Limb (tissue), 2 donors: ENCODE data around the gene DENR.
"Not testable (repeated sequence)": the region's sequence is repeated elsewhere in the genome, so short reads cannot be mapped to it uniquely, and the experiment has no call there.

ENCODE experiments used
- DNase-seq, 2 donors: peaks; one replicate each; pipeline ENCODE4 v3.0.0-alpha.2; 2016; ENCODE audit errors: extremely low spot score in 2 of 2

Gene DENR

DNA sequence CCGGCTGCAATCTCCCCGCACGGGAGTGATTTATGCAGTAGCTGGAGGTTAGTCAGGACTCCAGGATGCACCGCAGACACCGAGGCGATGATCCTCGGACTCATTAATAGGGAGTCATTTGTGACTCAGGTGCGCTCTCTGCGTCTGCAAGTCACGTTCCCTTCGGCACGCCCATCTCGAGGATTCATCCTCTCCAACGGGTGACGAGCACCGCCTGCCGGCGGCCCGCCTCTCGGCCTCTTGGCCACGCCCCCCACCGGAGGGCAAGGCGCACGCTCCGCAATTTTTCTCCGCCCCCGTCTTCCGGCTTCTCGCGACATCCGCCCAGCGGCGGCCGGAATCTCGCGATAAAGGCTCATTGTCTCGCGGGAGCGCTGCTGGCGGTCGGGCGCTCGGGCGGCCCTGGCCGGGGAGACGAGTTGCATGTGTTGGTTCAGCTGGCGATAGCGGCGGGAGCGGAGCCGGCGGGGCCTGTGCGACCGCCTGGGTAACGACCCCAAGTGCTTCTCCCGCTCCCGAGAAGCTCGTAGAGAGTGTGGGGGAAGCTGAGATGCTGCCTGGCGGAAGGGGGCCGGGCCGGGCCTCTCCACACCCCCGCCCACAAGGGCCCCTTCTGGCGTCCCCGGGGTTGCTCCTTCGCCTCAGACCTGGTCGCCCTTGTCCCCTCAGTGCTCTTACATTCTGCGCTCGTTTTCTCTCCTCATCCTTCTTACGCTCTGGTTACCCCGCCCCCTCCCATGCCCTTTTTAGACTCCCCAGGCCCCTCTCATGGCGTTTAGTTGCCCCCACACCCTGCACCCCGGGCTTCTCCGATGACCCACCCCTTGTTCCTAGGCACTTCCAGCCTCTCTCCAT lies at the start of gene DENR:
DENR (plus strand) TSS at position 361 of the 855 bp plus-strand sequence. CDS start 878 bp downstream, outside the sequence.
- peak; percentile 96 to 99 for DNase-seq

- DNase-seq, result not testable (repeated sequence)
Measured at GRCh38 chr12:122702890-122703611, 49.6 kb upstream of the DENR start, which contains the start of gene HCAR2. HCAR2 (minus strand) TSS chr12:122703357; CDS start chr12:122703283, 74 bp downstream.

- DNase-seq, result not testable (repeated sequence)
Measured at GRCh38 chr12:122703841-122704240, 48.8 kb upstream of the DENR start.

DNA sequence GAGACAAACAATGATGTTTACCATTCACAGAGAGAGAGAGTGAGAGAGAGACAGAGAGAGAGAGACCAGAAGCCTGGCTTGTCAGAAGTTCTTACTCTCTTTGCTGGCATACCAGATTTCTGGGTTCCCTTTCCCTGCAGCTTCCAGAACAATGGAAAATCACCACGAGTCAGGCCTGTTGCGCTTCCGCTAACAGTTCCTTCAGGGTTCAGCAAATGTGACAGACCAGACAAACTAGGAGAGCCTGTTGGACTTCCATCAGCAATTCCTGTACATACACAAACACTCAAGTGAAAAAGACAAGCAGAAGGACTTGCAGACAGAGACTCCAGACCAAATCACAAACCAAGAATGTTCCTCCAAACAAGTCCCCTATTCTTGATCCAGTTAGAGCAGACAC lies 43.3 kb upstream of the DENR start:
- not testable (repeated sequence) for DNase-seq

DNA sequence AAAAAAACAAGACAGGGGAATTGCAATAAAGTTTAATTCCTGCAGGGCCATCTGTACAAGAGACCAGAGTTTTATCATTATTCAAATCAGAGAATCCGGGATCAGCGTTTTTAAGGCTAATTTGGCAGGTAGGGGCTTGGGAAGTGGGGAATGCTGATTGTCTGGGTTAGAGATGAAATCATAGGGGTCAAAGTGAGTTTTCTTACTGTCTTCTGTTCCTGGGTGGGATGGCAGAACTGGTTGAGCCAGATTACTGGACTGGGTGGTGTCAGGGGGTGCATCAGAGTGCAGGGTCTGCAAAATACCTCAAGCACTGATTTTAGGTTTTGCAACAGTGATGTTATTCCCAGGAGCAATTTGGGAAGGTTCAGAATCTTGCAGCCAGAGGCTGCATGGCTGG lies 42.3 kb upstream of the DENR start:
- DNase-seq, result not testable (repeated sequence)

- DNase-seq, result not testable (repeated sequence)
Measured at GRCh38 chr12:122711266-122711665, 41.4 kb upstream of the DENR start.

GRCh38 chr12:122713491-122714188 lies 39.0 kb upstream of the DENR start:
- DNase-seq, result not testable (repeated sequence)

DNA sequence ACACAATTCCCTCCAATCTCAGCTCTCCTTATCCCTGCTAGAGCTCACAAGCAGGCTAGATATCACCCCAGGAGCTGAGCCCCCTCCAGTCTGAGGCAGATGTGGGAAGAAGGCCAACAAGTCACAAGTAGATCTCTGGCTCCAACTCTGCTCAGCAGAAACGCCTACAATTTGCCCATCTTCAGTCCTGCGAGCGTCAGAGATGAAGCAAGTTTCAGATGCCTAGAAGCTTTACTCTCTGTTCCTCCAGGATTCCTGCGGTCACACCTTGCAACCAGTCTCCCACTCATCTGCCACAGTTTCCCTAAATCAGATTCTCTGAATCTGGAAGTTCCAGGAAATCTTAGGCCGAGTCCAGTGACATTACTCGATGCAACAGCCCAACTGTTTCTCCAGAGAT lies 37.4 kb upstream of the DENR start:
- DNase-seq, result not testable (repeated sequence)

DNA sequence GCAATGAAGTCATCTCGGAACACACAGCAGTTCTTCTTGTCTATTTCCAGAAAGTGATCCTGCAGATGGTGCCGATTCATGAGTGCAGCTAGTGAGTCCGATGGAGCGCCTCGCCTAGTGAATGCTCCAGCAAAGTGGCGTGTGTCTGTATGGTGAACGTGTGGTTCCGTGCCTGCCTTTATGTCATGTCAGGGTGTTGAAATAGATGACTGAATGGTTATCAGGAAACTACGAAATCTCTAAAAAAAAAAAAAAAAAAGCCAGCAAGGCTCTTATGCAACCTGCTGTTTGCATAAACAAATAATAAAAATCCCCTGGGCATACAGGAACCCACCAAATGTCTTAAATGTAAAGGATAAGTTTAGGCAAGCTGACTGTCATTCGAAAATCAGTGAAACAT lies 36.0 kb upstream of the DENR start, which contains the start of gene HCAR3:
HCAR3 (minus strand) TSS at position 154 of the 400 bp plus-strand sequence; CDS start at position 80, 74 bp downstream.
- not testable (repeated sequence) for DNase-seq

GRCh38 chr12:122721057-122721545 lies 31.5 kb upstream of the DENR start:
- DNase-seq, result no peak

- no peak for DNase-seq
Measured at GRCh38 chr12:122722387-122722786, 30.2 kb upstream of the DENR start.

GRCh38 chr12:122724641-122725243 lies 27.9 kb upstream of the DENR start:
- no peak for DNase-seq

- DNase-seq, result no peak
Measured at GRCh38 chr12:122725452-122726079, 27.1 kb upstream of the DENR start.

DNA sequence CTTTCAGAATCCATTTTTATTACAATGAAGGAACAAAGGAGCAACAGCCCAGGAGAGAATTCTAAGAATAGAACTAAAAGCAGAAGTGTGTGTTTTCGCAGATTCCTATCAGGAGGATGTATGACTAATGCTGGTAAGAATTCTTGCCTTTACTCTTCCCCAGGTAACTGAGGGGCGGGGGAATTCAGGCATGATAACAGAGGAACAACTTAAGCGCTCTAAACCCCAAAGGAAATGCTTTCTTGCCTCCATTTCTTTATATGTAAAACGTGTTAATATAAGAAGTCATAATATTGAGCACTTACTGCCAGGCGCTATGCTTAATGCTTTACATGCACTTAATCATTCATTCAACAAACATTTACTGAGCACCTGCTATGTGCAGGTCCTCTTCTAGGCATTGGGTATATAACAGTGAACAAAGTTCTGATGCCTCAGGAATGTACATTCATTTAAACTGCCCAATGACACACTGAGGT lies 26.5 kb upstream of the DENR start:
- no peak for DNase-seq

DNA sequence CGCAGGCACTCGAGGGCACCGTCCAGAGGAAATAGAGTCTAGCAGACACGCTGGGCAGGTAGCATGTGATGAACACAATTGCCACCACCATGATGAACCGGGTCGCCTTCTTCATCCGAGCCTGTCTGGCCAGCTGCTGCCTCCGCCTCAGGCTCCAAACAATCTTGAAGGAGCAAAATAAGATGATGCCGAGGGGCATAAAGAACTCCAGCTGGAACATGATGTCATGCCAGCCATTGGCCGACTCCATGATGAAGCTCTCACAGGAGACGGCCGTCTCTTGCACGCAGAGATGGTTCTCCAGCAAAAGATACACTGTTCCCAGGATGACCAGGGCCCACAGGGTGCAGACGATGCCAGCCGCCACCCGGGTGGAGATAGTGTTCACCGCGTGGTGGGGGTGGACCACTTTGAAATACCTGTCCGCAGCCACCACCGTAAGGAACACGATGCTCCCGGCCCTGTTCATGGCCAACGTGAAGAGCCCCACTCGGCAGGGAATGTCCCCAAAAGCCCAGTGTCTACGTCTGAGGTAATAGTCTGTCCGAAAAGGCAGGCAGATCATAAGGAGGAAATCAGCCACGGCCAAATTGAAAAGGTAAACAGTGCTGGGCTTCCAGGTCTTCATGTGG lies 22.9 kb upstream of the DENR start:
- no peak for DNase-seq

- peak in 1 of 2 donors; percentile 40 for DNase-seq
Measured at GRCh38 chr12:122730215-122731014, 22.2 kb upstream of the DENR start, which contains the start of gene HCAR1. HCAR1 (minus strand) TSS chr12:122730844; CDS start chr12:122730339, 505 bp downstream.

DNA sequence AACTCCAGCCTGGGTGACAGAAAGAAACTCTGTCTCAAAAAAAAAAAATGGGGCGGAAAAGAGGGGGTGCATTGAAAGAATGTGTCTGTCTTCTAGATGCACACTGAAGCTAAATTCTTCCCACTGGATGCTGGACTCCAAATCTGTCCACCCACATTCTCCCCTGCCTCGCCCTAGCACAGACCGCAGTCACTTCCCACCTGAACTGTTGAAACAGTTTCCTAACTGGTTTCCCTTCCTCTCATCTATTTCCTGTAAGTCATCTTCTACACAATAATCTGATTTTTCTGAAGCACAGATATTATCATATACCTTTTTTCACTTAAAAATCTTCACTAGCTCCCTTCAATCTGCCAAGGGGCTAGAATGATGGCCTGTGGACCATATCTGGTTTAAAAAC lies 20.5 kb upstream of the DENR start:
- no peak for DNase-seq

DNA sequence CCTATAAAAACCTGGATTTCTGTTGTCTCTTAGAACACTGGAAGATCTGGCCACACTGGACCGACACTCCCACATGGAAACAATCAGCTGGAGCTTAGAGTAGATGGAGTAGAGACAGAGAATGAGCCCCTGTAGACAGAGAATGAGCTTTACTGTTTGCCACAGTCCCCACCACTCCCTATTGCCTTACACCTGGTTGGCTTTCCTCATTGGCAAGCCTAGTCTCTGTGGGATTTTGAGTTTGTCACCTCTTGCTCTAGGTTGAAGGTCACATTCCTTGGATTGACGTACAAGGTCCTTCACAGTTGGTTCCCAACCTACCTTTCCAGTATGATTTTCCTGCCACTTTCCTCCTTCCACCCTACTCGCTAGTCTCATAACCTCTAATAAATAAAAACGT lies 20.0 kb upstream of the DENR start:
- no peak for DNase-seq

- DNase-seq, result no peak
Measured at GRCh38 chr12:122738571-122738970, 14.1 kb upstream of the DENR start.
